T1000 (cell line): ENCODE data around the gene NUP58.
"Not testable (repeated sequence)": the region's sequence is repeated elsewhere in the genome, so short reads cannot be mapped to it uniquely, and the experiment has no call there.

Experiments
- DNase-seq: peaks from one replicate; lab custom pipeline; 2025; ENCODE audit warnings: mixed read lengths; lab: John Stamatoyannopoulos, UW

Gene NUP58

GRCh38 chr13:25306671-25307464, 5.4 kb downstream of the NUP58 start:
- no peak for DNase-seq

- DNase-seq = no peak
Observed at GRCh38 chr13:25310891-25311290, 9.5 kb downstream of the NUP58 start.

DNA sequence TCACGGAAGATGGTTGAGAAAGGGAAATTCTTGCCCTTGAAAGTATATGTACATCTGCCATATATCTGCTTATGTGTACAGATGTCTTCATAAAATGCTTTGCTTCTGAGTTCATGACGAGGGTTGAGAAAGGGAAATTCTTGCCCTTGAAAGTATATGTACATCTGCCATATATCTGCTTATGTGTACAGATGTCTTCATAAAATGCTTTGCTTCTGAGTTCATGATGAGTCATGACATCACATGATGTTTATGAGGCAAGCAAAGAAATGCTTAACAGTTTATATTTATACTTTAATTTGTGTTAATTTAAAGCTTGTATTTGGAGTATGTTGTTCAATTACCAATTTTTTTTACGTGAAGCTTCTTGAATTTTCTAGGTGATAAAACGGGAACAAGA, 17.5 kb downstream of the NUP58 start:
- not testable (repeated sequence) for DNase-seq

GRCh38 chr13:25319771-25320170, 18.3 kb downstream of the NUP58 start:
- no peak for DNase-seq

- DNase-seq = no peak
Observed at GRCh38 chr13:25324100-25324499, 22.7 kb downstream of the NUP58 start.

DNA sequence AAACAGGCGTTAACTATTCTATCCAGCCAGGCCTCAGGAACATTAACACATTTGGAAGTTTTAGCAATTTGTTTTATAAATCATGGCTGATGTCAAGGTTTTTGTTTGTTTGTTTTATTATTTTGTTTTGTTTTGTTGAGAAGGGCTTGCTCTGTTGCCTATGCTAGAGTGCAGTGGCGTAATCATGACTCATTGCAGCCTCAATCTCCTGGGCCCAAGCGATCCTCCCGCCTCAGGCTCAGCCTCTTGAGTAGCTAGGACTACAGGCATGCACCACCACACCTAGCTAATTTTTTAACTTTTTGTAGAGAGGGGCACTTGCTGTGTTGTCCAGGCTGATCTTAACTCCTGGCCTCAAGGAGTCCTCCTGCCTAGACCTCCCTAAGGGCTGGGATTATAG, 28.3 kb downstream of the NUP58 start:
- DNase-seq = no peak

- DNase-seq = no peak
Observed at GRCh38 chr13:25330541-25330940, 29.1 kb downstream of the NUP58 start.

GRCh38 chr13:25335856-25336255, 34.4 kb downstream of the NUP58 start:
- DNase-seq = no peak

DNA sequence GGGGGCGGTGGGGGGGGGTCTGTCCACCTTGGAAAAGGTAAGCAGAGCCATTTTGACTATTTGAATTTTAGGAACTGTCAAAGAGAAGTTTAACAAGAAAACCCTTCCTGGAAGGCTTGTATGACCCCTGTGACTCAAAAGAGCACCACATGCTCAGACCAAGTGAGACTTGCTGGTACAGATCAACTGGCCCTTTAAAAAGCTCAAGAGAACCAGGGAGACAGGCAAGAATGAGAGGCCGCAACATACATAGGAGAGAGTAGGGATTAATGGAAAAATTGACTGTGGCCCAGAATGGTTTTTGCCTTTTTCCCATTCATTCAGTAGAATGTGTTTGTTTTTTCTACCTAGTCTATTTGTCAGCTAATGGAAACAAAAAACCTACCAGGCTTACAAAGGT, 44.2 kb downstream of the NUP58 start:
- DNase-seq = no peak

- DNase-seq = no peak
Observed at GRCh38 chr13:25347151-25347550, 45.7 kb downstream of the NUP58 start.

- no peak for DNase-seq
Observed at GRCh38 chr13:25351404-25351803, 50.0 kb downstream of the NUP58 start.

GRCh38 chr13:25352230-25352629, 50.8 kb downstream of the NUP58 start:
- DNase-seq = no peak

GRCh38 chr13:25352806-25353205, 51.4 kb downstream of the NUP58 start:
- DNase-seq = no peak

DNA sequence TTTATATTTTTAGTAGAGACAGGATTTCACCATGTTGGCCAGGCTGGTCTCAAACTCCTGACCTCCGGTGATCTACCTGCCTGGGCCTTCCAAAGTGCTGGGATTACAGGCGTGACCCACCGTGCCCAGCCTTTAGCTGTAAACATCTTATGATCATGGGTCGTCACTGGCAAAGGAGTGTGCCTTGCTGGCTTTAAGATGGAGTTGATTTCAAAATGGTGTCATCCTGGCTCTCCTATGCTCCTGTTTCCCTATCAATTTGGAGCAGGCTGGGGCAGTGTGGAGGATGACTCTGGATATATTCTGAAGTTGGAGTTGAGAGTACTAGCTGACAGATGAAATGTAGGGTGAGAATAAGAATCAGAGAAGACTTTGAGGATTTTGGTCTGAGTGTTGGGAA, 51.9 kb downstream of the NUP58 start:
- DNase-seq = no peak

GRCh38 chr13:25354377-25354776, 53.0 kb downstream of the NUP58 start:
- DNase-seq = no peak

- not testable (repeated sequence) for DNase-seq
Observed at GRCh38 chr13:25360443-25360842, 59.0 kb downstream of the NUP58 start.

DNA sequence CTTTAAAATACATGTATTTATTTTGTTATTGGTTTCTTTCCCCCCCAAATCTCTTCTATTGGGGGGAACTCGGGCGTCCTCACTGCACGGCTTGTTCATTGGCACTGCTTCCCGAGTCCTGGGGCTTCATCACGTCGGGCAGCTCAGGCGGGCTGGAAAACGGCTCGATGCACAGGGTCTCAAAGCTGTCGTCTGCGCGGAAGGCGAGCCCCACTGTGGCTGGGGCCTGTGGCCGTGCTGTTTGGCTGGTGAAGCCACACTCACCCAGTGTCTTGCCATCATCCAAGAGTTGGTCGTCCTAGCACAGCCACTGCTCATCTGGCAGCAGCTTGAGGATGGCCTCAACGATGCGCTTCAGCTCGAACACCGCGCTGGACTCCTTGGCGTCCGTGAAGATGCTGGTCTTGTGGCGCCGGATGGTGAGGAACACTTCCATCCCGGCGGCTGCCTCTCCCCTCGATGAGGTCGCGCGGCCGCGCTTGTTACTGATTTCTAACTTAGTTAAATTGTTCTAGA, 64.4 kb downstream of the NUP58 start:
- DNase-seq = no peak

GRCh38 chr13:25371158-25371874, 69.9 kb downstream of the NUP58 start:
- DNase-seq = no peak

- no peak for DNase-seq
Observed at GRCh38 chr13:25371875-25372283, 70.5 kb downstream of the NUP58 start, which contains the start of gene ATP8A2. Gene ATP8A2, plus strand, starts transcription at chr13:25371974. Its CDS starts 239 bp downstream, at chr13:25372213.

GRCh38 chr13:25372284-25373081, 71.1 kb downstream of the NUP58 start:
- no peak for DNase-seq

DNA sequence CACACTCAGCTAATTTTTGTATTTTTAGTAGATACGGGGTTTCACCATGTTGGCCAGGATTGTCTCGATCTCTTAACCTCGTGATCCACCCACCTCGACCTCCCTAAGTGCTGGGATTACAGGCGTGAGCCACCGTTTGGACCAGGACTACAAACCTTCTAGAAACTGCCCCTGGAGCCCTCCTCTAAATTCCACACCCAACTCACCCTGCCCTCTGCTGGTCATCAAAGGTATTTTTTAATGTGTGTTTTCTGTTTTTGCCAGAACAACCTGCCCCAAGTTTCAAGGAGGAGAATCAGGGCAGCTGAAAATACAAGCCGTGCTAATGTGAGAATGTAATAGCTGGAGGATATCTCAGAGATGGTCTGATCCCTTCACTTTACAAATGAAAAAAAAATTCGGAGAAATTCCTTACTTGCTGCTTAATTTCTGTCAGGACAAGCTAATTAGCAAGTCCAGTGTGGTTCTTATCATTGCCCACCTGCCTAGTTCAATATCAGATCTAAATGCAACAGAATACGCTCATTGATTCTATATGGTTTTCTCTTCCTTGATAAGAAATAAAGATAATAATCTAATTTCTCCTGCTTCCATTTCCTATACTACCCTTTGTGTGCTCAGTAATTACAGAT, 74.4 kb downstream of the NUP58 start:
- DNase-seq = no peak
